ENCODE data around the gene ZNF10. TPM values are rescaled to one million over a fixed set of nuclear protein-coding genes. Genes with fewer than 3 reads are reported as not detected.

ZNF10 gene
- total and polyA plus RNA-seq, 12 donors: 3.1 to 10.5 (median 9.1) TPM

- no peak overlapping the region for H3K4me3 ChIP-seq
- WGBS, 2 donors: 96 to 99% methylated on average over 3 of the region's 3 CpGs
- no peaks in the 10 kb centered on the region for H3K27me3 ChIP-seq
- intact Hi-C loops (cut with DNase I): loop anchor here in 1 of 10 donors (5.0 kb wide), 1 partner anchor 48 kb away; no protein-coding TSS in a partner anchor
- peaks cover 22 to 100% (median 100%) of the 10 kb centered on the region in 11 donors for H3K9me3 ChIP-seq
- DNase-seq: no peak
- H3K27ac ChIP-seq: no peak overlapping the region
- no peak for TF ChIP-seq CTCF (IDR thresholded peaks at IDR 0.05)
- H3K4me1 ChIP-seq: no peaks in the 10 kb centered on the region
- ATAC-seq: no peak
- H3K36me3 ChIP-seq: peaks cover 11 to 100% (median 92%) of the 10 kb centered on the region in 9 donors
Measured at GRCh38 chr12:133105620-133106019, 24.8 kb upstream of the ZNF10 start.

- no peak for TF ChIP-seq CTCF (IDR thresholded peaks at IDR 0.05)
- no peak for DNase-seq
- H3K9me3 ChIP-seq: peaks cover 17 to 100% (median 100%) of the 10 kb centered on the region in 11 donors
- no peak overlapping the region for H3K4me3 ChIP-seq
- no peak overlapping the region for H3K27ac ChIP-seq
- no peaks in the 10 kb centered on the region for H3K4me1 ChIP-seq
- no peak for ATAC-seq
- intact Hi-C loops (cut with DNase I): loop anchor here in 1 of 10 donors (5.0 kb wide), 1 partner anchor 49 kb away; no protein-coding TSS in a partner anchor
- H3K27me3 ChIP-seq: no peaks in the 10 kb centered on the region
- H3K36me3 ChIP-seq: peaks cover 8 to 100% (median 86%) of the 10 kb centered on the region in 9 donors
- WGBS, 2 donors: 94 to 97% methylated on average over 5 of the region's 5 CpGs
Measured at GRCh38 chr12:133106253-133106652, 24.2 kb upstream of the ZNF10 start.

- TF ChIP-seq CTCF (IDR thresholded peaks at IDR 0.05): no peak
- Histone ChIP-seq H3K4me1 (no peaks in the 10 kb centered on the region), H3K4me3 (no peak overlapping the region), H3K36me3 (peaks cover 8 to 100% (median 78%) of the 10 kb centered on the region in 9 donors), H3K9me3 (peaks cover 17 to 100% (median 100%) of the 10 kb centered on the region in 11 donors), H3K27ac (no peak overlapping the region), H3K27me3 (no peaks in the 10 kb centered on the region)
- DNase-seq (no peak), ATAC-seq (no peak)
- 93 to 99% methylated on average over 1 of the region's 1 CpG for WGBS, 2 donors
- intact Hi-C loops (cut with DNase I): loop anchor here in 1 of 10 donors (5.0 kb wide), 1 partner anchor 50 kb away; no protein-coding TSS in a partner anchor
Measured at GRCh38 chr12:133107121-133107520, 23.3 kb upstream of the ZNF10 start.

GRCh38 chr12:133108150-133108549 is 22.3 kb upstream of the ZNF10 start:
- no peak for DNase-seq
- Histone ChIP-seq H3K27ac (no peak overlapping the region), H3K27me3 (no peaks in the 10 kb centered on the region), H3K36me3 (peaks cover 8 to 100% (median 67%) of the 10 kb centered on the region in 9 donors), H3K9me3 (peaks cover 17 to 100% (median 99%) of the 10 kb centered on the region in 11 donors), H3K4me3 (no peak overlapping the region), H3K4me1 (no peaks in the 10 kb centered on the region)
- intact Hi-C loops (cut with DNase I): loop anchor here in 1 of 10 donors (5.0 kb wide), 1 partner anchor 51 kb away; no protein-coding TSS in a partner anchor
- no peak for TF ChIP-seq CTCF (IDR thresholded peaks at IDR 0.05)
- no peak for ATAC-seq
- WGBS, 2 donors: 98 to 100% methylated on average over 2 of the region's 2 CpGs
